K562 (cell line): ENCODE results near the gene GATA2. TPM values are rescaled to one million over a fixed set of nuclear protein-coding genes. Genes with fewer than 3 reads are reported as not detected.

Source experiments
- ATAC-seq: fragments of 200-7000 bp; cut with Tn5 transposase; 3 replicates; pipeline ENCODE4 v1.9.1; 2020; ENCODE audit warnings: moderate library complexity
- BruUV-seq: library from RNA; stranded (reverse); fragments of 400-500 nt; replicated peaks from 2 replicates; lab custom pipeline; 2021; lab: Mats Ljungman, UMichigan
- CTCF ChIA-PET: fragments of 300-600 bp; formaldehyde crosslinking; extraction: SDS; loops from one replicate; lab custom pipeline; 2021; ENCODE audit warnings: low intra/inter-chr PET ratio; lab: Yijun Ruan, JAX
- POLR2A ChIA-PET: fragments of 300-600, 350-650 bp; sonication (Branson Sonifier 250); formaldehyde crosslinking; extraction: SDS; loops from one replicate; lab custom pipeline; 2021; ENCODE audit warnings: antibody characterized with exemption, inconsistent platforms; lab: Yijun Ruan, JAX
- DNase-seq, 4 experiments: peaks; one replicate each; pipeline versions ENCODE4 v3.0.0 to v3.0.0-alpha.2; 2011 to 2018; ENCODE audit warnings: low spot score in 3 of 4, mixed read lengths in 3 of 4; ENCODE audit errors: extremely low read depth in 1 of 4
- FAIRE-seq: peaks from 2 replicates; lab custom pipeline; 2011; peaks lifted over from hg19 to GRCh38; lab: Jason Lieb, UNC
- H2AFZ ChIP-seq: 2 replicates; pipeline ENCODE4 v1.6.0; 2011; ENCODE audit warnings: low read depth, low read length, control low read depth, inconsistent platforms
- H3K27ac ChIP-seq: fragments of 200-600 bp; 3 replicates; pipeline ENCODE4 v1.8.0; 2011; ENCODE audit warnings: low read depth, mild to moderate bottlenecking, control low read depth, inconsistent platforms, low read length, moderate library complexity, mixed read lengths; ENCODE audit errors: extremely low read depth
- H3K27me3 ChIP-seq, 2 experiments: fragments of 300-600 bp in 1 of 2; 2 replicates in 1 of 2; 3 replicates in 1 of 2; pipeline versions ENCODE4 v1.6.0 to v1.8.0; 2011; ENCODE audit warnings: inconsistent platforms in 2 of 2, low read length in 2 of 2, mild to moderate bottlenecking in 1 of 2, mixed read lengths in 1 of 2, moderate library complexity in 1 of 2; ENCODE audit not compliant: control insufficient read depth in 2 of 2, insufficient read depth in 2 of 2
- H3K36me3 ChIP-seq: fragments of 300-600 bp; 3 replicates; pipeline ENCODE4 v1.8.0; 2011; ENCODE audit warnings: mild to moderate bottlenecking, low read length, inconsistent platforms; ENCODE audit not compliant: control insufficient read depth, insufficient read depth
- H3K4me1 ChIP-seq, 2 experiments: fragments of 200-600 bp in 1 of 2; replicated peaks in 1 of 2; 2 replicates in 1 of 2; 3 replicates in 1 of 2; pipeline versions ENCODE4 v1.5.1 to v1.8.0; 2011; ENCODE audit warnings: inconsistent platforms in 2 of 2, low read length in 2 of 2, mild to moderate bottlenecking in 1 of 2, mixed read lengths in 1 of 2, moderate library complexity in 1 of 2; ENCODE audit not compliant: control insufficient read depth in 2 of 2, insufficient read depth in 2 of 2
- H3K4me2 ChIP-seq: 2 replicates; pipeline ENCODE4 v1.6.1; 2011; ENCODE audit warnings: low read length, control low read depth, inconsistent platforms, mixed read lengths; ENCODE audit not compliant: insufficient read depth
- H3K4me3 ChIP-seq: fragments of 200-600 bp; sonication (generic), shearing (Covaris generic); 2 replicates; pipeline ENCODE4 v1.5.1; 2016; ENCODE audit warnings: control low read depth, inconsistent platforms
- H3K79me2 ChIP-seq: fragments of 200-600 bp; 3 replicates; pipeline ENCODE4 v1.8.0; 2011; ENCODE audit warnings: low read length, inconsistent platforms; ENCODE audit not compliant: control insufficient read depth, insufficient read depth
- H3K9ac ChIP-seq, 2 experiments: 2 replicates each; pipeline versions ENCODE4 v1.6.0 to v1.6.1; 2011; ENCODE audit warnings: low read depth in 2 of 2, low read length in 2 of 2, control low read depth in 1 of 2, inconsistent platforms in 1 of 2, mild to moderate bottlenecking in 1 of 2, mixed read lengths in 1 of 2; ENCODE audit not compliant: insufficient read depth in 1 of 2
- H3K9me1 ChIP-seq: one replicate; pipeline ENCODE4 v1.6.0; 2011; ENCODE audit warnings: inconsistent platforms, mild to moderate bottlenecking, low read length, moderate library complexity; ENCODE audit not compliant: control insufficient read depth, insufficient read depth
- H3K9me3 ChIP-seq: replicated peaks from 2 replicates; pipeline ENCODE4 v1.5.1; 2011; ENCODE audit warnings: low read depth, low read length, inconsistent platforms; ENCODE audit not compliant: control insufficient read depth, insufficient read depth
- H4K20me1 ChIP-seq: replicated peaks from 2 replicates; pipeline ENCODE4 v1.6.1; 2011; ENCODE audit warnings: low read length, inconsistent platforms, mixed read lengths; ENCODE audit not compliant: control insufficient read depth, insufficient read depth
- ATF1 ChIP-seq, 2 experiments: fragments of 450-650 bp in 1 of 2; IDR thresholded peaks; 2 replicates each; pipeline ENCODE4 v1.6.1; 2016; ENCODE audit warnings: missing compliant biosample characterization in 1 of 2, missing genetic modification characterization in 1 of 2
- DNMT1 ChIP-seq: fragments of 450-650 bp; IDR thresholded peaks from 2 replicates; pipeline ENCODE4 v1.6.1; 2016; ENCODE audit warnings: antibody characterized with exemption, mild to moderate bottlenecking
- ESRRA ChIP-seq: fragments of 450-650 bp; IDR thresholded peaks from 2 replicates; pipeline ENCODE4 v1.6.1; 2014; ENCODE audit warnings: low read depth, mild to moderate bottlenecking, moderate library complexity, borderline replicate concordance
- HDAC1 ChIP-seq, 2 experiments: fragments of 450-650 bp; IDR thresholded peaks; 2 replicates each; pipeline ENCODE4 v1.6.1; 2016 to 2017; ENCODE audit warnings: inconsistent platforms in 1 of 2, mild to moderate bottlenecking in 1 of 2, moderate library complexity in 1 of 2
- MCM3 ChIP-seq: fragments of 450-650 bp; IDR thresholded peaks from 2 replicates; pipeline ENCODE4 v1.6.1; 2016
- PHB ChIP-seq: fragments of 250-450 bp; sonication (Bioruptor Pico); IDR thresholded peaks from 2 replicates; pipeline ENCODE4 v1.5.0; 2021
- RBM22 ChIP-seq: fragments of 200-400 bp; formaldehyde crosslinking; IDR thresholded peaks from 2 replicates; pipeline ENCODE4 v1.6.1; 2018; ENCODE audit warnings: low read length, low read depth; ENCODE audit not compliant: poor library complexity, severe bottlenecking
- RBM25 ChIP-seq: fragments of 200-400 bp; formaldehyde crosslinking; IDR thresholded peaks from 2 replicates; pipeline ENCODE4 v1.6.1; 2018; ENCODE audit warnings: low read length, low read depth, moderate library complexity; ENCODE audit not compliant: severe bottlenecking
- TGIF2 ChIP-seq: sonication (generic); formaldehyde crosslinking; IDR thresholded peaks from 2 replicates; pipeline ENCODE4 v1.8.1; 2022; ENCODE audit warnings: mild to moderate bottlenecking, missing genetic modification reagents, moderate library complexity
- ZC3H8 ChIP-seq: fragments of 450-650 bp; IDR thresholded peaks from 2 replicates; pipeline ENCODE4 v1.6.1; 2017
- ZNF282 ChIP-seq: sonication (generic); formaldehyde crosslinking; IDR thresholded peaks from 2 replicates; pipeline ENCODE4 v1.8.1; 2023; ENCODE audit warnings: missing genetic modification reagents
- ZNF589 ChIP-seq: fragments of 200-800 bp; sonication (Bioruptor generic); IDR thresholded peaks from 2 replicates; pipeline ENCODE4 v1.6.1; 2016; ENCODE audit warnings: low read depth, missing genetic modification characterization, missing compliant biosample characterization
- ZNF592 ChIP-seq: fragments of 450-650 bp; IDR thresholded peaks from 2 replicates; pipeline ENCODE4 v1.6.1; 2017; ENCODE audit warnings: antibody characterized with exemption, mild to moderate bottlenecking
- WGBS: fragments of 100-300 bp; shearing (Covaris generic); methylation state at CpG from one replicate; pipeline ENCODE4 v1.1.6; 2016; ENCODE audit warnings: low coverage, mixed read lengths; ENCODE audit not compliant: insufficient coverage; ENCODE audit errors: missing lambda C conversion rate; 5-methylcytosine and 5-hydroxymethylcytosine counted together
- in situ Hi-C: fragments of 300-500 bp; cut with MboI; formaldehyde crosslinking; loops from 4 replicates; pipeline ENCODE4 v1.15.0; 2018; ENCODE audit warnings: inconsistent platforms, mixed read lengths
- intact Hi-C: fragments of 100-400 bp; cut with micrococcal nuclease; formaldehyde crosslinking; loops from 2 replicates; pipeline ENCODE4 v1.14.2; 2022
- polyA plus RNA-seq, 8 experiments: library from polyadenylated mRNA; depleted of rRNA in 4 of 8; stranded (reverse) in 5 of 8; unstranded in 3 of 8; fragments of >200 nt; fragmentation: Nextera tagmentation in 2 of 8; fragmentation: Illumina TruSeq in 1 of 8; extraction: Ambion mirVana in 2 of 8; extraction: Trizol in 1 of 8; gene quantifications; 2 replicates each; pipeline versions ENCODE4 v1.2.1 to v1.2.3, GENCODE V29; 2011 to 2014; ENCODE audit warnings: inconsistent platforms in 1 of 8, missing spikeins in 1 of 8
- total RNA-seq, 7 experiments: library from RNA; depleted of rRNA in 6 of 7; stranded (reverse); fragments of >200 nt in 6 of 7; fragmentation: Illumina TruSeq in 2 of 7; extraction: Trizol in 2 of 7; gene quantifications; 2 replicates each; pipeline versions ENCODE4 v1.2.1 to v1.2.3, GENCODE V29; 2011 to 2021; ENCODE audit warnings: low replicate concordance in 1 of 7
- TF ChIP-seq, protein P1 (sequence below), 3 experiments: fragments of 200-800 bp in 1 of 3; sonication (Bioruptor generic) in 1 of 3; sonication (generic) in 1 of 3; formaldehyde crosslinking in 1 of 3; IDR thresholded peaks; 2 replicates each; pipeline versions ENCODE4 v1.6.1 to v1.8.0; 2016 to 2022; ENCODE audit warnings: mild to moderate bottlenecking in 2 of 3, missing compliant biosample characterization in 2 of 3, missing genetic modification characterization in 2 of 3, missing genetic modification reagents in 1 of 3
- TF ChIP-seq, protein P2 (sequence below): fragments of 450-650 bp; IDR thresholded peaks from 2 replicates; pipeline ENCODE4 v1.7.0; 2016; ENCODE audit warnings: borderline replicate concordance

The GATA2 gene
- total and polyA plus RNA-seq, 9 of the 15 experiments (the other 6 are each of a cell fraction or from before 2014, with no cell fraction given): 8.5 to 218 (median 50.8) TPM

- H3K9me3 ChIP-seq: no peaks in the 10 kb centered on the region
- ATAC-seq: no peak
- no peak for FAIRE-seq
- H4K20me1 ChIP-seq: no peaks in the 10 kb centered on the region; the same call in 1 of the 2 replicates
- H3K9ac ChIP-seq: peak overlapping the region in 1 of 2 experiments; percentile 26; a peak in 2 of 4 replicates
- peaks cover 0 to 10% of the 10 kb centered on the region in 2 experiments; a peak in 3 of 5 replicates for H3K4me1 ChIP-seq
- no peak overlapping the region for H3K4me2 ChIP-seq
- no peaks in the 10 kb centered on the region for H3K27me3 ChIP-seq
- 82% methylated on average over 11 of the region's 16 CpGs for WGBS
- ChIA-PET CTCF (no interaction called here), POLR2A (interaction anchor here (0.6 to 0.8 kb wide), 2 partner anchors 18 to 348 kb away, joined by 3 read pairs; no protein-coding TSS in a partner anchor)
- no peaks in the 10 kb centered on the region for H3K36me3 ChIP-seq
- DNase-seq: no peak
- no peaks in the 10 kb centered on the region for H3K9me1 ChIP-seq
- no peak for TF ChIP-seq HDAC1 (IDR thresholded peaks at IDR 0.05)
- no peak for TF ChIP-seq ZC3H8
- TF ChIP-seq PHB (CRISPR knock-in tag): no peak
- TF ChIP-seq ATF1 (CRISPR knock-in tag; IDR thresholded peaks at IDR 0.05): no peak
- no peak for TF ChIP-seq ATF1 (tag; IDR thresholded peaks at IDR 0.05)
- TF ChIP-seq RBM22: no peak
- TF ChIP-seq, protein P1, sequence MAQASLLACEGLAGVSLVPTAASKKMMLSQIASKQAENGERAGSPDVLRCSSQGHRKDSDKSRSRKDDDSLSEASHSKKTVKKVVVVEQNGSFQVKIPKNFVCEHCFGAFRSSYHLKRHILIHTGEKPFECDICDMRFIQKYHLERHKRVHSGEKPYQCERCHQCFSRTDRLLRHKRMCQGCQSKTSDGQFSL (CRISPR knock-in tag; IDR thresholded peaks at IDR 0.05): no peak
- TF ChIP-seq, protein P1 (tag; IDR thresholded peaks at IDR 0.05): no peak
- no peak for TF ChIP-seq TGIF2 (CRISPR knock-in tag)
- no peak for TF ChIP-seq ZNF592
- TF ChIP-seq MCM3: no peak
- no peak for TF ChIP-seq ESRRA
- TF ChIP-seq, protein P2, sequence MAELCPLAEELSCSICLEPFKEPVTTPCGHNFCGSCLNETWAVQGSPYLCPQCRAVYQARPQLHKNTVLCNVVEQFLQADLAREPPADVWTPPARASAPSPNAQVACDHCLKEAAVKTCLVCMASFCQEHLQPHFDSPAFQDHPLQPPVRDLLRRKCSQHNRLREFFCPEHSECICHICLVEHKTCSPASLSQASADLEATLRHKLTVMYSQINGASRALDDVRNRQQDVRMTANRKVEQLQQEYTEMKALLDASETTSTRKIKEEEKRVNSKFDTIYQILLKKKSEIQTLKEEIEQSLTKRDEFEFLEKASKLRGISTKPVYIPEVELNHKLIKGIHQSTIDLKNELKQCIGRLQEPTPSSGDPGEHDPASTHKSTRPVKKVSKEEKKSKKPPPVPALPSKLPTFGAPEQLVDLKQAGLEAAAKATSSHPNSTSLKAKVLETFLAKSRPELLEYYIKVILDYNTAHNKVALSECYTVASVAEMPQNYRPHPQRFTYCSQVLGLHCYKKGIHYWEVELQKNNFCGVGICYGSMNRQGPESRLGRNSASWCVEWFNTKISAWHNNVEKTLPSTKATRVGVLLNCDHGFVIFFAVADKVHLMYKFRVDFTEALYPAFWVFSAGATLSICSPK: no peak
- TF ChIP-seq ZNF282: no peak
- TF ChIP-seq RBM25: no peak
- no peak for TF ChIP-seq DNMT1
- TF ChIP-seq ZNF589 (CRISPR knock-in tag): no peak
- H3K79me2 ChIP-seq: no peaks in the 10 kb centered on the region
- no peak overlapping the region for H2AFZ ChIP-seq
- no TSS peak for BruUV-seq
- no peak overlapping the region for H3K4me3 ChIP-seq
- in situ Hi-C loops (no loop called here), intact Hi-C loops (no loop called here)
- no peak overlapping the region for H3K27ac ChIP-seq
These were observed 30.6 kb upstream of the GATA2 start for GRCh38 chr3:128523591-128523990.
